Stomach (tissue), 9 donors: ENCODE data around the gene RNU6-1. TPM values are rescaled to one million over a fixed set of nuclear protein-coding genes. Genes with fewer than 3 reads are reported as not detected.

Experiments used
- DNase-seq, 2 donors: peaks; one replicate each; pipeline versions ENCODE4 v3.0.0 to v3.0.0-alpha.2; 2013 to 2019
- H3K27ac ChIP-seq, 5 donors: fragments of 200-600 bp in 4 of 5; sonication (generic) in 4 of 5; one replicate each; pipeline ENCODE4 v1.5.1; 2013 to 2019; ENCODE audit warnings: mild to moderate bottlenecking in 1 of 5, moderate library complexity in 1 of 5
- H3K27me3 ChIP-seq, 3 donors: fragments of 200-600 bp; sonication (generic); one replicate each; pipeline ENCODE4 v1.5.1; 2017 to 2019; ENCODE audit warnings: mixed run types in 1 of 3
- H3K36me3 ChIP-seq, 4 donors: fragments of 200-600 bp; sonication (generic); 1 replicate in 3 of 4; 2 replicates in 1 of 4; pipeline ENCODE4 v1.5.1; 2016 to 2019
- H3K4me1 ChIP-seq, 4 donors: fragments of 200-600 bp; sonication (generic); one replicate each; pipeline ENCODE4 v1.5.1; 2016 to 2019
- H3K4me3 ChIP-seq, 4 donors: fragments of 200-600 bp; sonication (generic) in 3 of 4; one replicate each; pipeline ENCODE4 v1.5.1; 2016 to 2019; ENCODE audit warnings: mild to moderate bottlenecking in 1 of 4
- H3K9me3 ChIP-seq, 4 donors: fragments of 200-600 bp; sonication (generic); one replicate each; pipeline ENCODE4 v1.5.1; 2016 to 2019
- EP300 ChIP-seq: sonication (generic); formaldehyde crosslinking; IDR thresholded peaks from one replicate; pipeline ENCODE4 v1.6.1; 2017; ENCODE audit warnings: antibody characterized with exemption
- POLR2A ChIP-seq, 4 donors: fragments of 450-650 bp; IDR thresholded peaks; one replicate each; pipeline ENCODE4 v1.6.1; 2016; ENCODE audit warnings: antibody characterized with exemption in 4 of 4, control low read depth in 2 of 4, mild to moderate bottlenecking in 1 of 4, moderate library complexity in 1 of 4
- POLR2AphosphoS5 ChIP-seq, 3 donors: sonication (generic); formaldehyde crosslinking; IDR thresholded peaks; one replicate each; pipeline ENCODE4 v1.6.1; 2016; ENCODE audit warnings: antibody characterized with exemption in 3 of 3
- WGBS, 5 donors: extraction: QIAGEN DNeasy Blood & Tissue Kit in 3 of 5; methylation state at CpG; one replicate each; pipeline versions ENCODE4 v1.1.5 to v1.1.7; 2013 to 2018; 5-methylcytosine and 5-hydroxymethylcytosine counted together
- intact Hi-C: fragments of 100-400 bp; cut with DNase I; formaldehyde crosslinking; loops from one replicate; pipeline ENCODE4 v1.15.1; 2023; ENCODE audit warnings: low total_unique reads
- polyA plus RNA-seq, 3 donors: library from polyadenylated mRNA; stranded (reverse); fragments of 200-250 nt; gene quantifications; one replicate each; pipeline ENCODE4 v1.2.3, GENCODE V29; 2013
- total RNA-seq, 5 donors: library from RNA; depleted of rRNA; stranded (reverse); fragments of >200 nt; gene quantifications; one replicate each; pipeline versions ENCODE4 v1.1.0 to v1.2.3, GENCODE V29; 2014 to 2016
- TF ChIP-seq, protein P1 (sequence below), 7 experiments: fragments of 450-650 bp in 4 of 7; fragments of 200-600 bp in 3 of 7; sonication (generic) in 3 of 7; IDR thresholded peaks; one replicate each; pipeline ENCODE4 v1.5.1; 2016 to 2019; ENCODE audit warnings: antibody characterized with exemption in 7 of 7, control low read depth in 2 of 7, mild to moderate bottlenecking in 1 of 7
- donor health status: healthy with polysubstance abuse.
- donor health status: Bipolar disorder and iron deficiency.
- donor health status: healthy.

RNU6-1 gene
- total and polyA plus RNA-seq, 8 donors: not detected

DNA sequence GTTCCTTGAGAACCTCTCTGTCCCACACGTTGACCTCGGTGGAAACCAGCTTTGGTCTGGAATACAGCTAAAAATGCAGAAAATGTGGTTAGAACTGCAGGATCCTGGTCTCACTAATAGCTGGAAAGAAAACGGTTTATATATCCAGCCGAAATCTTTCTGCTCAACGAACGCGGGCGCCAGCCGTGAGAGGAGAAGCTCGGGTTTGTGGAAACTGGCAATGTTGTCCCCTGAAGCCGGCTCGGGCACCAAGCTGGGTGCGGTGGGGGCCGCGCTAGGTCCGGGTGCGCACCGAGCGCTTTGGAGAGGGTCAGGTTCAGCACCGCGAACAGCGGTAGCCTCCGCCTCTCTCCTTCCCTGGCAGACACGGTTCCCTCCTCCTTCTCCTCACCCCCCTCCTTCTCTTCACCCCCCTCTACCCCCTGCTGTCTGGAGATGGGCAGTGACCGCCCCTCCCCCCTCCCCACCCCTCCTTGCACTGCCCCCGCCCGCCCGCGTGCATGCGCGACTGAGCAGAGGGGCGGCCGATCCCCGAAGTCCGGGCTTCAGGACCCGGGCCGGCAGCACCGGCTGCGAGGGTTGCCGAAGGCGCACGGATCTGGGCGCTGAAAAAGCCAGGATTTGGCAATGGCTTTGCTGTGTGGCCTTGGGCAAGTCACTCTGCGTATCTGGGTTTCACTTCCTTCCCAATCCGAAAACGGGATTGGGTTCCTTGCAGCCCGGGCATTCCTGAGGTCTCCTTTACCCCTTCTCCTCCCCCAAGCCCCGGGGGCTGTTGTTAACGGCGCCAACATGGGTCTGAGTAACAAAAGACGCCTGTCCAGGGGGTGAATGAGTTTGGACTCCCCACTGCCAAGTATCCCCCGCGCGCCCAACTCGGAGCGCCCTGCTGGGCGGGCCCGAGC lies 14.6 kb downstream of the RNU6-1 start, which contains the start of gene SKOR1:
SKOR1 (plus strand) TSS at position 534 of the 905 bp plus-strand sequence; CDS start at position 628, 94 bp downstream.
- peak in 1 of 2 donors; percentile 73 for DNase-seq
- no peaks in the 10 kb centered on the region for H3K36me3 ChIP-seq
- TF ChIP-seq POLR2AphosphoS5 (IDR thresholded peaks at IDR 0.05): no peak
- TF ChIP-seq EP300: no peak
- TF ChIP-seq, protein P1, sequence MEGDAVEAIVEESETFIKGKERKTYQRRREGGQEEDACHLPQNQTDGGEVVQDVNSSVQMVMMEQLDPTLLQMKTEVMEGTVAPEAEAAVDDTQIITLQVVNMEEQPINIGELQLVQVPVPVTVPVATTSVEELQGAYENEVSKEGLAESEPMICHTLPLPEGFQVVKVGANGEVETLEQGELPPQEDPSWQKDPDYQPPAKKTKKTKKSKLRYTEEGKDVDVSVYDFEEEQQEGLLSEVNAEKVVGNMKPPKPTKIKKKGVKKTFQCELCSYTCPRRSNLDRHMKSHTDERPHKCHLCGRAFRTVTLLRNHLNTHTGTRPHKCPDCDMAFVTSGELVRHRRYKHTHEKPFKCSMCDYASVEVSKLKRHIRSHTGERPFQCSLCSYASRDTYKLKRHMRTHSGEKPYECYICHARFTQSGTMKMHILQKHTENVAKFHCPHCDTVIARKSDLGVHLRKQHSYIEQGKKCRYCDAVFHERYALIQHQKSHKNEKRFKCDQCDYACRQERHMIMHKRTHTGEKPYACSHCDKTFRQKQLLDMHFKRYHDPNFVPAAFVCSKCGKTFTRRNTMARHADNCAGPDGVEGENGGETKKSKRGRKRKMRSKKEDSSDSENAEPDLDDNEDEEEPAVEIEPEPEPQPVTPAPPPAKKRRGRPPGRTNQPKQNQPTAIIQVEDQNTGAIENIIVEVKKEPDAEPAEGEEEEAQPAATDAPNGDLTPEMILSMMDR (IDR thresholded peaks at IDR 0.05): no peak
- no peak for TF ChIP-seq POLR2A (IDR thresholded peaks at IDR 0.05)
- peaks cover 0 to 11% (median 0%) of the 10 kb centered on the region in 4 donors for H3K9me3 ChIP-seq
- intact Hi-C loops: no loop called here
- H3K27ac ChIP-seq: no peak within 1 kb of the TSS
- WGBS, 5 donors: 1 to 4% (median 3%) methylated on average over 33 to 56 of the region's 58 CpGs
- H3K4me3 ChIP-seq: peak within 1 kb of the TSS in 2 of 4 donors; percentile 26 to 41
- peaks cover 49 to 100% (median 86%) of the 10 kb centered on the region in 4 donors for H3K4me1 ChIP-seq
- H3K27me3 ChIP-seq: peaks cover 92 to 100% (median 100%) of the 10 kb centered on the region in 3 donors

GRCh38 chr15:67824197-67824968 lies 15.5 kb downstream of the RNU6-1 start:
- 7 to 12% (median 10%) methylated on average over 20 to 21 of the region's 21 CpGs for WGBS, 5 donors
- intact Hi-C loops: no loop called here
- DNase-seq: no peak
- Histone ChIP-seq H3K9me3 (peaks cover 0 to 11% (median 0%) of the 10 kb centered on the region in 4 donors), H3K36me3 (no peaks in the 10 kb centered on the region), H3K4me1 (peaks cover 47 to 100% (median 83%) of the 10 kb centered on the region in 4 donors), H3K4me3 (no peak overlapping the region), H3K27ac (no peak overlapping the region), H3K27me3 (peaks cover 86 to 100% (median 100%) of the 10 kb centered on the region in 3 donors)
- TF ChIP-seq POLR2AphosphoS5 (IDR thresholded peaks at IDR 0.05) (no peak), POLR2A (IDR thresholded peaks at IDR 0.05) (no peak), EP300 (no peak)
- TF ChIP-seq, protein P1 (IDR thresholded peaks at IDR 0.05): no peak

DNA sequence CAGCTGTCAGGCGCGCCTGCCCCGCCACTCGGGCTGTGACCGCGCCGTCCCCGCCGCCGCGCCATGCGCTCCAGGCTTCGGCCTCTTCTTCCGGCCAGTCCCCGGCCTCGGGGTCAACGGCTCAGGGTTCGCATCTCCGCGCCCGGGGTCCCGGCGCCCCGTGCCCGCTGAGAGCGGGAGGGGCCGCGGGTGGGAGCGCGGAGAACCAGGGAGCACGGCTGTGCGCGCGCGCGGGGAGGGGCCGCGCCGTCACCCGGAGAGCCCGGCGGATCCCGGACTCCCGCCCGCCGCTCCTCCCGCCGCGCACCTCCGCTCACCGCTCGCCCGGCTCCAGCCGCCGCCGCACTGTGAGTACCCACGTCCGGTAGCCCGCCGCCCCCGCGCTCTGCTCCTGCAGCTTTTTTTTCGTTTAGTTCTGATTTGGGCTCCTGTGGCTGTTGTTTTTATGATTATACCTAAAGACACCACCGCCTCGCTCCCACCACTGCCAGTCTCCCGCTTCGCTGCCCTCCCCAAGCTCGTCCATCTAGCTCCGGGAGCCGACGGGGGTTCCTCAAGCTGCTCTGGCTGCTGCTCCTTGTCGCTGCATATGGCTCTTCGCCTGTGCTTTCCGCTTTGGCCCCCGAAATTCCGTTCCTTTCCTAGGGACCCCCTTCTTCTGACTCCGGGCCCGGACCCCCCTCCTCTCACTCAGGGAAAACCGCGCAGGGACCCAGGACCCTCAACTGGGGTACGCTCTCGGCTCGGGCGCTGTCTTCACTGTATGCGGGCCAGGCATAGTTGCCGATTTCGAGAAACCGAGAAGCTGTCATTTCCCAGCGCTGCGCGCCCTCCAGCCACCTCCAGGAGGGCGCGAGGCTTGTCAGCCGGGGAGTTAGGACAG lies 16.3 kb downstream of the RNU6-1 start:
- Histone ChIP-seq H3K4me3 (peak overlapping the region in 2 of 4 donors; percentile 31 to 42), H3K27me3 (peaks cover 80 to 100% (median 96%) of the 10 kb centered on the region in 3 donors), H3K9me3 (peaks cover 0 to 11% (median 0%) of the 10 kb centered on the region in 4 donors), H3K36me3 (no peaks in the 10 kb centered on the region), H3K4me1 (peaks cover 38 to 93% (median 75%) of the 10 kb centered on the region in 4 donors), H3K27ac (no peak overlapping the region)
- 2 to 5% (median 3%) methylated on average over 58 to 94 of the region's 94 CpGs for WGBS, 5 donors
- intact Hi-C loops: no loop called here
- no peak for TF ChIP-seq POLR2AphosphoS5 (IDR thresholded peaks at IDR 0.05)
- TF ChIP-seq, protein P1 (IDR thresholded peaks at IDR 0.05): no peak
- no peak for TF ChIP-seq EP300
- no peak for DNase-seq
